HG03175 (cell line): ENCODE data around the gene CHN1.

Experiments
- ATAC-seq: cut with Tn5 transposase; IDR thresholded peaks from one replicate; pipeline ENCODE4 v1.9.1; 2021; ENCODE audit warnings: mild to moderate bottlenecking, moderate library complexity; ENCODE audit not compliant: unreplicated experiment

CHN1 gene

GRCh38 chr2:174791020-174791419 is 214.2 kb downstream of the CHN1 start:
- ATAC-seq = no peak

- no peak for ATAC-seq
Measured at GRCh38 chr2:174789001-174789400, 216.2 kb downstream of the CHN1 start.

- no peak for ATAC-seq
Measured at GRCh38 chr2:174788291-174788929, 216.8 kb downstream of the CHN1 start.

GRCh38 chr2:174787487-174788205 is 217.5 kb downstream of the CHN1 start:
- ATAC-seq = no peak

- ATAC-seq = no peak
Measured at GRCh38 chr2:174786066-174786725, 219.0 kb downstream of the CHN1 start.

GRCh38 chr2:174785481-174785880 is 219.7 kb downstream of the CHN1 start:
- ATAC-seq = no peak

- no peak for ATAC-seq
Measured at GRCh38 chr2:174784909-174785308, 220.3 kb downstream of the CHN1 start.

GRCh38 chr2:174784316-174784715 is 220.9 kb downstream of the CHN1 start:
- ATAC-seq = no peak

GRCh38 chr2:174781996-174782395 is 223.2 kb downstream of the CHN1 start:
- ATAC-seq = no peak

GRCh38 chr2:174781298-174781697 is 223.9 kb downstream of the CHN1 start:
- no peak for ATAC-seq

- ATAC-seq = no peak
Measured at GRCh38 chr2:174780856-174781255, 224.3 kb downstream of the CHN1 start.

GRCh38 chr2:174780191-174780840 is 224.9 kb downstream of the CHN1 start:
- ATAC-seq = no peak

GRCh38 chr2:174779361-174779928 is 225.7 kb downstream of the CHN1 start:
- no peak for ATAC-seq

- peak; percentile 61 for ATAC-seq
Measured at GRCh38 chr2:174778085-174778981, 226.8 kb downstream of the CHN1 start.

GRCh38 chr2:174777347-174778084 is 227.7 kb downstream of the CHN1 start:
- no peak for ATAC-seq

GRCh38 chr2:174776675-174777074 is 228.5 kb downstream of the CHN1 start:
- ATAC-seq = no peak

- ATAC-seq = no peak
Measured at GRCh38 chr2:174776223-174776622, 229.0 kb downstream of the CHN1 start.

- no peak for ATAC-seq
Measured at GRCh38 chr2:174775571-174775980, 229.6 kb downstream of the CHN1 start.

- ATAC-seq = no peak
Measured at GRCh38 chr2:174774886-174775285, 230.3 kb downstream of the CHN1 start.

GRCh38 chr2:174773215-174773614 is 232.0 kb downstream of the CHN1 start:
- no peak for ATAC-seq
